NCI-H1092 (cell line): Measurements from ENCODE around the gene C1orf210.

Experiments
- DNase-seq: peaks from one replicate; lab custom pipeline; 2025; lab: John Stamatoyannopoulos, UW

The C1orf210 gene

GRCh38 chr1:43274125-43274803 lies 11.1 kb downstream of the C1orf210 start:
- no peak for DNase-seq

GRCh38 chr1:43273708-43274107 lies 11.7 kb downstream of the C1orf210 start:
- DNase-seq, result no peak

GRCh38 chr1:43272576-43273571 lies 12.5 kb downstream of the C1orf210 start:
- DNase-seq, result no peak

GRCh38 chr1:43272161-43272560 lies 13.2 kb downstream of the C1orf210 start:
- DNase-seq, result no peak

- DNase-seq, result no peak
These were observed 13.9 kb downstream of the C1orf210 start for GRCh38 chr1:43271186-43272118.

- DNase-seq, result no peak
These were observed 14.8 kb downstream of the C1orf210 start for GRCh38 chr1:43270421-43271095.

- no peak for DNase-seq
These were observed 15.6 kb downstream of the C1orf210 start, which contains the start of gene TMEM125 for GRCh38 chr1:43269627-43270375. TMEM125 (plus strand) TSS chr1:43269983; CDS start chr1:43272723, 2,740 bp downstream.

GRCh38 chr1:43267818-43268425 lies 17.5 kb downstream of the C1orf210 start:
- no peak for DNase-seq

GRCh38 chr1:43267291-43267805 lies 18.0 kb downstream of the C1orf210 start:
- no peak for DNase-seq

- DNase-seq, result no peak
These were observed 18.5 kb downstream of the C1orf210 start for GRCh38 chr1:43266881-43267280.

- no peak for DNase-seq
These were observed 19.9 kb downstream of the C1orf210 start for GRCh38 chr1:43265431-43265830.

GRCh38 chr1:43258370-43258769 lies 27.0 kb downstream of the C1orf210 start:
- no peak for DNase-seq

- DNase-seq, result no peak
These were observed 28.5 kb downstream of the C1orf210 start for GRCh38 chr1:43256675-43257570.

GRCh38 chr1:43255438-43256210 lies 29.8 kb downstream of the C1orf210 start:
- no peak for DNase-seq

- no peak for DNase-seq
These were observed 31.5 kb downstream of the C1orf210 start for GRCh38 chr1:43253876-43254275.

- DNase-seq, result no peak
These were observed 32.2 kb downstream of the C1orf210 start for GRCh38 chr1:43253173-43253572.

- DNase-seq, result no peak
These were observed 33.2 kb downstream of the C1orf210 start for GRCh38 chr1:43252225-43252624.

GRCh38 chr1:43251024-43251423 lies 34.4 kb downstream of the C1orf210 start:
- DNase-seq, result no peak
